CD4-positive, alpha-beta T cell (primary cell): ENCODE measurements around the gene PLXNC1. TPM values are rescaled to one million over a fixed set of nuclear protein-coding genes. Genes with fewer than 3 reads are reported as not detected.

ENCODE experiments used
- ATAC-seq: fragments of 200-7000 bp; cut with Tn5 transposase; one replicate; pipeline ENCODE4 v1.10.0; 2022; ENCODE audit warnings: mild to moderate bottlenecking; ENCODE audit not compliant: poor library complexity
- CTCF ChIA-PET: fragments of 350-600 bp; sonication (Branson Sonifier 250); formaldehyde crosslinking; loops from one replicate; lab custom pipeline; 2021; ENCODE audit warnings: antibody characterized with exemption, inconsistent platforms; lab: Charles Lee
- POLR2A ChIA-PET: fragments of 350-600 bp; sonication (Branson Sonifier 250); formaldehyde crosslinking; loops from one replicate; lab custom pipeline; 2021; ENCODE audit warnings: antibody characterized with exemption, inconsistent platforms; lab: Charles Lee
- DNase-seq, 14 experiments: peaks; one replicate each; pipeline ENCODE4 v3.0.0-alpha.2; 2013 to 2020; ENCODE audit warnings: mixed read lengths in 2 of 14
- H3K27ac ChIP-seq, 2 donors: one replicate each; pipeline versions ENCODE4 v1.5.1 to v1.7.0; 2013; ENCODE audit warnings: low read length in 2 of 2, low read depth in 1 of 2, mild to moderate bottlenecking in 1 of 2
- H3K27me3 ChIP-seq, 2 experiments: 1 replicate in 1 of 2; 2 replicates in 1 of 2; pipeline versions ENCODE4 v1.6.1 to v1.7.0; 2013; ENCODE audit warnings: low read length in 2 of 2, control low read depth in 1 of 2, mild to moderate bottlenecking in 1 of 2, moderate library complexity in 1 of 2; ENCODE audit not compliant: insufficient read depth in 2 of 2, control insufficient read depth in 1 of 2
- H3K36me3 ChIP-seq: one replicate; pipeline ENCODE4 v1.6.1; 2013; ENCODE audit warnings: low read length, control low read depth; ENCODE audit not compliant: insufficient read depth
- H3K4me1 ChIP-seq: one replicate; pipeline ENCODE4 v1.6.1; 2013; ENCODE audit warnings: low read length, control low read depth; ENCODE audit not compliant: insufficient read depth
- H3K4me3 ChIP-seq: one replicate; pipeline ENCODE4 v1.5.1; 2013; ENCODE audit warnings: mild to moderate bottlenecking, low read length, moderate library complexity
- H3K9me3 ChIP-seq, 2 experiments: 1 replicate in 1 of 2; 2 replicates in 1 of 2; pipeline versions ENCODE4 v1.6.1 to v1.7.0; 2013; ENCODE audit warnings: low read length in 2 of 2, mild to moderate bottlenecking in 2 of 2, control low read depth in 1 of 2, moderate library complexity in 1 of 2; ENCODE audit not compliant: control insufficient read depth in 1 of 2, insufficient read depth in 1 of 2
- H3K27ac Mint-ChIP-seq: one replicate; pipeline ENCODE4 v1.8.0; 2020; ENCODE audit warnings: mixed read lengths
- H3K27me3 Mint-ChIP-seq: one replicate; pipeline ENCODE4 v1.8.0; 2021; ENCODE audit warnings: mixed read lengths
- H3K36me3 Mint-ChIP-seq: one replicate; pipeline ENCODE4 v1.8.0; 2021; ENCODE audit warnings: low read depth, mixed read lengths
- H3K4me1 Mint-ChIP-seq: one replicate; pipeline ENCODE4 v1.8.0; 2021; ENCODE audit warnings: low read depth, mixed read lengths
- H3K4me3 Mint-ChIP-seq: one replicate; pipeline ENCODE4 v1.8.0; 2020; ENCODE audit warnings: mild to moderate bottlenecking, mixed read lengths
- H3K9me3 Mint-ChIP-seq: one replicate; pipeline ENCODE4 v1.8.0; 2020; ENCODE audit warnings: mixed read lengths
- intact Hi-C, 2 experiments: fragments of 100-400 bp; cut with DNase I in 1 of 2; cut with micrococcal nuclease in 1 of 2; formaldehyde crosslinking; loops; one replicate each; pipeline versions ENCODE4 v1.15.1 to v1.9.0; 2023 to 2025; cut with DNase I, micrococcal nuclease
- total RNA-seq, 174 experiments: library from RNA in 2 of 174; stranded (reverse) in 2 of 174; gene quantifications; one replicate each; pipeline ENCODE4 v1.2.3 and lab custom pipeline; 2021 to 2026
- TF ChIP-seq, protein P1 (sequence below): fragments of 200-600 bp; IDR thresholded peaks from one replicate; pipeline ENCODE4 v1.8.0; 2022; ENCODE audit warnings: antibody characterized with exemption, mild to moderate bottlenecking

PLXNC1 gene
- total RNA-seq, 2 experiments from 2014 or later = 5.2 to 5.3 TPM

DNA sequence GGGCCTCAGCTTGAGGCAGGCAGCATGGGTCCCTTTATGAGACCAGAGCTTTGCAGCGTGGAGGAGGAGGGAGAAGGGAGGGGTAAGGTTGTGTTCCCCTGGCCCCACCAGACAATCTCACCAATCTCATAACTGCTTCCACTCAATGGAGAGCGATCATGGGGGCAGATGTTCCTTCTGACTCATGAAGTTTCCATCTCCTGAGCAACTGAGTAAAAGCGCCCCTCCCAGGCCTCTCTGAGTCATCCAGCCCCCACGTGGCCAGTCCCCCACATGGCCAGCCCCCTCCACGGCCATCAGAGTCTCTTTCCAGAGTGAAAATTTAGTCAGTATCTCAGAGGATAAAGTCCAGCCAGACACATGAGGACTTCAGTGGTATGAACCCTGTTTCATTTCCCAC lies 39.2 kb upstream of the PLXNC1 start:
- ChIA-PET POLR2A (no interaction called here), CTCF (no interaction called here)
- Mint-ChIP-seq H3K4me3 (no peak overlapping the region), H3K27me3 (peaks cover 7% of the 10 kb centered on the region), H3K9me3 (no peaks in the 10 kb centered on the region), H3K36me3 (no peaks in the 10 kb centered on the region), H3K4me1 (no peaks in the 10 kb centered on the region), H3K27ac (no peak overlapping the region)
- TF ChIP-seq, protein P1, sequence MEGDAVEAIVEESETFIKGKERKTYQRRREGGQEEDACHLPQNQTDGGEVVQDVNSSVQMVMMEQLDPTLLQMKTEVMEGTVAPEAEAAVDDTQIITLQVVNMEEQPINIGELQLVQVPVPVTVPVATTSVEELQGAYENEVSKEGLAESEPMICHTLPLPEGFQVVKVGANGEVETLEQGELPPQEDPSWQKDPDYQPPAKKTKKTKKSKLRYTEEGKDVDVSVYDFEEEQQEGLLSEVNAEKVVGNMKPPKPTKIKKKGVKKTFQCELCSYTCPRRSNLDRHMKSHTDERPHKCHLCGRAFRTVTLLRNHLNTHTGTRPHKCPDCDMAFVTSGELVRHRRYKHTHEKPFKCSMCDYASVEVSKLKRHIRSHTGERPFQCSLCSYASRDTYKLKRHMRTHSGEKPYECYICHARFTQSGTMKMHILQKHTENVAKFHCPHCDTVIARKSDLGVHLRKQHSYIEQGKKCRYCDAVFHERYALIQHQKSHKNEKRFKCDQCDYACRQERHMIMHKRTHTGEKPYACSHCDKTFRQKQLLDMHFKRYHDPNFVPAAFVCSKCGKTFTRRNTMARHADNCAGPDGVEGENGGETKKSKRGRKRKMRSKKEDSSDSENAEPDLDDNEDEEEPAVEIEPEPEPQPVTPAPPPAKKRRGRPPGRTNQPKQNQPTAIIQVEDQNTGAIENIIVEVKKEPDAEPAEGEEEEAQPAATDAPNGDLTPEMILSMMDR = no peak
- Histone ChIP-seq H3K4me1 (peaks cover 2% of the 10 kb centered on the region), H3K9me3 (no peaks in the 10 kb centered on the region), H3K27me3 (no peaks in the 10 kb centered on the region), H3K27ac (no peak overlapping the region), H3K36me3 (no peaks in the 10 kb centered on the region), H3K4me3 (no peak overlapping the region)
- intact Hi-C loops = loop anchor here in 1 of 2 experiments (10.0 kb wide), 2 partner anchors 714 to 1014 kb away; no protein-coding TSS in a partner anchor
- ATAC-seq (no peak), DNase-seq (no peak)

DNA sequence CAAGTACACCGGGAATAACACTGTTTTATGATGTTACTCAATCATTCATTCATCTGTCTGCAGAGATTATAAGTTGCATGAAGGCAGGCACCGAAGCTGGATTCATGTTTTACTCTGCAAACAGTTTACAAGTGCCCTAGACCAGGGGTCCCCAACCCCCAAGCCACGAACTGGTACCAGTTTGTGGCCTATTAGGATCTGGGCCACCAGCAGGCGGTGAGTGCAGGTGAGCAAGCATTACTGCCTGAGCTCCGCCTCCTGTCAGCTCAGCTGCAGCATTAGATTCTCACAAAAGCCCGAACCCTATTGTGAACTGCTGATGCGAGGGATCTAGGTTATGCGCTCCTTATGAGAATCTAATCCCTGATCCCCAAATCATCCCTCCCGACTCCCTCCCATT lies 38.1 kb upstream of the PLXNC1 start:
- peaks cover 6% of the 10 kb centered on the region for H3K27me3 Mint-ChIP-seq
- ChIA-PET CTCF (interaction anchor here (1.1 kb wide), 1 partner anchor 282 kb away, joined by 3 read pairs; no protein-coding TSS in a partner anchor), POLR2A (no interaction called here)
- H3K36me3 Mint-ChIP-seq = no peaks in the 10 kb centered on the region
- H3K9me3 Mint-ChIP-seq = no peaks in the 10 kb centered on the region
- no peaks in the 10 kb centered on the region for H3K36me3 ChIP-seq
- no peak for DNase-seq
- no peak overlapping the region for H3K27ac ChIP-seq
- H3K4me1 ChIP-seq = peaks cover 2% of the 10 kb centered on the region
- no peaks in the 10 kb centered on the region for H3K27me3 ChIP-seq
- H3K27ac Mint-ChIP-seq = no peak overlapping the region
- intact Hi-C loops = no loop called here
- no peak for ATAC-seq
- no peaks in the 10 kb centered on the region for H3K9me3 ChIP-seq
- H3K4me1 Mint-ChIP-seq = no peaks in the 10 kb centered on the region
- TF ChIP-seq, protein P1 = no peak
- no peak overlapping the region for H3K4me3 ChIP-seq
- H3K4me3 Mint-ChIP-seq = no peak overlapping the region

DNA sequence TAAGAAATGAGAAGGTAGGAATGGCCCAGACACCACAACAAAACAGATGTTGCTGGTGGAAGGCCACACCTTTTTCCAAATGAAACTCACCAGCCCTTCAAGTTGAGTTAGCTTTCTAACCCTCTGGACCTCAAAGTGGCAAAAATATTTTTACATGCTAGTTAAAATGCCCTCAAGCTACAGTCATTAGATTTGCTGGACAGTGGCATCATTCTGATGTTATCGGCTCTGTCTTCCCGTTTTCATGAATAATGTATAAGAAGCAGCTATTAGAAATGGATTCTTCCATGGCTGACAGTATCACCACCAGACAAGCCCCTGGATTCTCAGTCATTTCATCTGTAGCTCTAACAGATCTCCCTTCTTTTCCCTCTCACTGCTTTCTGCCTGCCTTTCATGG lies 37.1 kb upstream of the PLXNC1 start:
- intact Hi-C loops = no loop called here
- no peaks in the 10 kb centered on the region for H3K4me1 Mint-ChIP-seq
- ATAC-seq = no peak

More for the DNA sequence above, 37.1 kb upstream of the PLXNC1 start:
- POLR2A ChIA-PET = no interaction called here
- no peak for DNase-seq
- H3K27me3 Mint-ChIP-seq = peaks cover 6% of the 10 kb centered on the region
- no peaks in the 10 kb centered on the region for H3K36me3 Mint-ChIP-seq
- H3K9me3 Mint-ChIP-seq = no peaks in the 10 kb centered on the region
- Histone ChIP-seq H3K36me3 (no peaks in the 10 kb centered on the region), H3K27ac (no peak overlapping the region), H3K27me3 (no peaks in the 10 kb centered on the region), H3K9me3 (no peaks in the 10 kb centered on the region), H3K4me3 (no peak overlapping the region), H3K4me1 (peaks cover 2% of the 10 kb centered on the region)
- H3K4me3 Mint-ChIP-seq = no peak overlapping the region
- H3K27ac Mint-ChIP-seq = no peak overlapping the region
- TF ChIP-seq, protein P1 = no peak
- CTCF ChIA-PET = interaction anchor here (0.6 to 1.2 kb wide), 2 partner anchors 10 to 547 kb away, joined by 3 read pairs; no protein-coding TSS in a partner anchor
